Epithelial cell of esophagus (primary cell): ENCODE results near the gene BNC2.
A peak's percentile ranks its signal among the peaks of the same experiment; 100 is the strongest.

ENCODE experiments used
- DNase-seq: peaks from one replicate; pipeline ENCODE4 v3.0.0; 2010; ENCODE audit warnings: low read depth
- H3K4me3 ChIP-seq: 2 replicates; pipeline ENCODE4 v1.5.1; 2011; ENCODE audit warnings: mild to moderate bottlenecking, low read length, control low read depth
- TF ChIP-seq, protein P1 (sequence below): IDR thresholded peaks from 2 replicates; pipeline ENCODE4 v1.5.1; 2011; ENCODE audit warnings: low read depth, mild to moderate bottlenecking, low read length, control low read depth, inconsistent platforms; ENCODE audit not compliant: insufficient read depth; ENCODE audit errors: missing control alignments

Gene BNC2

DNA sequence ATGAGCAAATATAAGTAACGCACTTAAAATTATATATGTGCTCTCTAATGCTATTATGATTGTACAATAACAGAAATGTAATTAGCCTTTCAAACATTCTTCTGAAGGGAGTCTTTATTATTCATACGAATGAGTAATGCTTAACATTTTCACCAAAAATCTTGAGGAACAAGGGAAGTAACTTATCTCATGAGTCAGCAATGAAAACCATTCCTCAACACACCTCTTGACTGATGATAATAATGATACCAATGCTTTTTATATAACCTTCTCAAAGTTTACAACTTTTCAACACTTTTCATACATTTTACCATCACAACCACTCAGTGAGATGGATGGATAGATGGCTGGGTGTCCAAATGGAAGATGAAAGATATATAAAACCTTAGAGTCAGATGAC lies 369.3 kb downstream of the BNC2 start:
- TF ChIP-seq, protein P1, sequence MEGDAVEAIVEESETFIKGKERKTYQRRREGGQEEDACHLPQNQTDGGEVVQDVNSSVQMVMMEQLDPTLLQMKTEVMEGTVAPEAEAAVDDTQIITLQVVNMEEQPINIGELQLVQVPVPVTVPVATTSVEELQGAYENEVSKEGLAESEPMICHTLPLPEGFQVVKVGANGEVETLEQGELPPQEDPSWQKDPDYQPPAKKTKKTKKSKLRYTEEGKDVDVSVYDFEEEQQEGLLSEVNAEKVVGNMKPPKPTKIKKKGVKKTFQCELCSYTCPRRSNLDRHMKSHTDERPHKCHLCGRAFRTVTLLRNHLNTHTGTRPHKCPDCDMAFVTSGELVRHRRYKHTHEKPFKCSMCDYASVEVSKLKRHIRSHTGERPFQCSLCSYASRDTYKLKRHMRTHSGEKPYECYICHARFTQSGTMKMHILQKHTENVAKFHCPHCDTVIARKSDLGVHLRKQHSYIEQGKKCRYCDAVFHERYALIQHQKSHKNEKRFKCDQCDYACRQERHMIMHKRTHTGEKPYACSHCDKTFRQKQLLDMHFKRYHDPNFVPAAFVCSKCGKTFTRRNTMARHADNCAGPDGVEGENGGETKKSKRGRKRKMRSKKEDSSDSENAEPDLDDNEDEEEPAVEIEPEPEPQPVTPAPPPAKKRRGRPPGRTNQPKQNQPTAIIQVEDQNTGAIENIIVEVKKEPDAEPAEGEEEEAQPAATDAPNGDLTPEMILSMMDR: no peak
- DNase-seq: peak; percentile 84
- H3K4me3 ChIP-seq: no peak overlapping the region

DNA sequence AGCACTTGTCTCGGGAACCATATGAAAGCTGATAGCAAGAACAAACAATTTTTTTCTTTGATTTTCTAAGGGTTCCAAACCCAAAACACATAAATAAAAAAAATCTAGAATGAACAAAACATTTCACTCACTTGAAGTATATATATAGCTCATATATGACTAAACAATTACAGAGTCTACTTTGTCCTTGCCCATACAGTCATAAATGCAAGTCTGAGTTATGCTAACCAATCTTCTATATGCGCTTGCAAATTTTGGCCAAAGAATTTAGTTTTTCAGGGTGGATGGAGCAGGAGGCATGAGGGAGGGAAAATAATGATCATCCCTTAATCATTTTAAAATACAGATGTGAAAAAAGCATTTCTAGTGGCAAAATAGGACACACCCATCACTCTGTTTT lies 370.1 kb downstream of the BNC2 start:
- TF ChIP-seq, protein P1: no peak
- DNase-seq: no peak

DNA sequence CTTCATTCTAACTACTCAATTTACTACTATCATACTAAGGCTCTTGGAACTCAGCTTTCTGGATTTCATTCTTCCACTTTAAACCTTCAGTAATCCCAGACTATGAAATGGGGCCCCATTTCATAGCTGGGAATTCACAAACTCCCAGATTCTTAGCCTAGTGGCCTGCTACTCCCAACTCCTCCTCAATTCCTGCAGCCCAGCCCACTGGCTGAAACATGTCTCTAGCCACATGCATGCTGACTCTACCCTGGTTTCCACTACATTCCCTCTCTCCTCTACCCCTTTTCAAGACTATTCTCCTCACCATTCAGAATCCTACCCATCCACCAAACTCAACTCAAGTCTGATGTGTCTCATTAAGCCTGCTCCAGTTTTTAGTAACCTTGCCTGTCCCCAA lies 370.6 kb downstream of the BNC2 start:
- TF ChIP-seq, protein P1: no peak
- peak; percentile 19 for DNase-seq
- H3K4me3 ChIP-seq: no peak overlapping the region

More for the DNA sequence above, 370.1 kb downstream of the BNC2 start:
- no peak overlapping the region for H3K4me3 ChIP-seq

DNA sequence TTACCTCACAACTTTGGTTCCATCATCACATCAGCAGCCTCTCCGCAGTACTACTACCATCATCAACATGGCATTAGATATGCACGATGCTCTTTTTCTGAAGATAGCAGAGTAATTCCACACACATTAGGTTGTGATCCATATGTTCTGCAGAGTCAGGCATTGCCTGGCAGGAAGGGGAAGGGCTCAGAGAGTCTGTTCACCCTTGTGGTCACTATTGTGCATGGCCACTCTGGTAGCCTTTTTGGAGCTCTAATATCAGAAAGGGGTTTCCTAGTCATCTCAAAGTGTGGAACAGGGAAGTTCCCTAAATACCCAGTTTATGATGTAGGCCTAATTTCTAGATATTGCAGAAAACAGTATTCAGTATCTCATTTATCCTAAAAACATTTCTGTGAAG lies 373.6 kb downstream of the BNC2 start:
- H3K4me3 ChIP-seq: no peak overlapping the region
- TF ChIP-seq, protein P1: peak; percentile 2
- no peak for DNase-seq

DNA sequence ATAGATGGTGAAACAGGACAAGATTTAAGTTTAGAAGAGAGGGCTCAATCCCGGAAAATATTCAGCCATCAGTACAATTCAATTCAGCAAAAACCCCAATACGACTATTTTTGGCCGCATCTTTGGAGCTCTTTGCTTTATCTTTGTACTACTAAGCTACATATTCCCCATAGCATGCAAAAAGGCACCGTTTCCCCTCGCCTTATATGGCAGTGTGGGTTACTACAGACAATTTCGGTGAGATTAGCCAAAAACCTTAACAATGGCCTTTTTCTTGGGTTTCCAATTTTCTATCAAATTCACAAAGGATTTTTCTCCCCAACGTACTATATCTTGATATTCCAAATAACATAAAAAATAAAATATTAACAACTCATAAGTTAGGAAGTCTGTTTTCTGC lies 382.6 kb downstream of the BNC2 start:
- DNase-seq: no peak
- no peak overlapping the region for H3K4me3 ChIP-seq
- TF ChIP-seq, protein P1: no peak

DNA sequence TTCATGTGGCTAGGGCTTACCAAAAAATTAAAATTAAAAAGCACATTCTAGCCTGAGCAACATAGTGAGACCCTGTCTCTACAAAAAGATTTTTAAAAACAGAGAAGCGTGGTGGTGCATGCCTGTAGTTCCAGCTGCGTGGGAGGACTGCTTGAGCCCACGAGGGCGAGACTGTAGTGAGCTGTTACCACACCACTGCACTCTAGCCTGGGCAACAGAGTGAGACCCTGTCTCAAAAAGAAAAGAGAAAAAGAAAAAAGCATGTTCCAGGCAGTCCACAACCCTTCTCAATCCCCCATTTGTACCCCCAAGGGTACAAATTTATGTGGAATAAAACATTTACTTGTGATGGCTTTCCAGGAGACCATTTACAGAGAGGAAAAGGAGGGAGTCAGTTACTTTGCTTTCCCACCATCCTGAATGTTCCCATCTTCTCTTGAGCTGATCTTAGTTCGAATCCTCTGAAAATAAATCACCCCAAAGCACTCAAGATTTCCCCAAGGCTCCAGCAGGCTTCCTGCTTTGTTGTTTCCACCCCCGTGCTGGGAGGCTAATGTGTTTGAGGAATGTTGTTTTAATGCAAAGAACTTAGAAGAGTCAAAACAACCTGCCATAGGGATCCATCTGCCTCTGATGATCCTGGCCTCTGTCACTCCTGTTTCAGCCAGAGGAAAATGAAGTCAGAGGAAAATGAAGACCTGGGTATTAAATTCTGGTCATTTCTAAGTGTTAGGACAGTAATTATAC lies 384.7 kb downstream of the BNC2 start:
- DNase-seq: no peak

More for the DNA sequence above, 384.7 kb downstream of the BNC2 start:
- no peak overlapping the region for H3K4me3 ChIP-seq
- TF ChIP-seq, protein P1: no peak
